ENCODE measurements around the gene SERGEF.

SERGEF gene

DNA sequence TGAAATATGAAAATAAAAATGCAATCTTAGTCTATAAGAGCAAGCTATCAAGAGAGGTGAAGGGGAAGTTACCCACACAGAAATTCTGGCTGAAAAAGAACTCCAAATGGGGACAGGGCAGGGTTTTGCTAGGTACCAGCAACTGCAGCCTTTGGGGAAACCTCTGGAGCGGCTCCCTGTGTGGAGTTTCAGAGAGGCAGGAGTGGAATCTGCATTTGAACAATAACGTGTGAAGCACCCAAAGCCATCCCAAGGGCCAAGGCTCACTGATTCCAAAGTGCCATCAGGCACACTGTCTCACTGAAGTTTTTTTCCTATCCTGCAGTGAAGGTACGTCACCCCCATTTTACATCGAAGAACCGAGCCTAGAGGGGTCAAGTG, 190.5 kb downstream of the SERGEF start:
- TF ChIP-seq GATA3 (IDR thresholded peaks at IDR 0.05; ENCODE audit: low read depth, low read length) (no peak), GATA2 (IDR thresholded peaks at IDR 0.05; ENCODE audit: low read depth, low read length) (no peak)

DNA sequence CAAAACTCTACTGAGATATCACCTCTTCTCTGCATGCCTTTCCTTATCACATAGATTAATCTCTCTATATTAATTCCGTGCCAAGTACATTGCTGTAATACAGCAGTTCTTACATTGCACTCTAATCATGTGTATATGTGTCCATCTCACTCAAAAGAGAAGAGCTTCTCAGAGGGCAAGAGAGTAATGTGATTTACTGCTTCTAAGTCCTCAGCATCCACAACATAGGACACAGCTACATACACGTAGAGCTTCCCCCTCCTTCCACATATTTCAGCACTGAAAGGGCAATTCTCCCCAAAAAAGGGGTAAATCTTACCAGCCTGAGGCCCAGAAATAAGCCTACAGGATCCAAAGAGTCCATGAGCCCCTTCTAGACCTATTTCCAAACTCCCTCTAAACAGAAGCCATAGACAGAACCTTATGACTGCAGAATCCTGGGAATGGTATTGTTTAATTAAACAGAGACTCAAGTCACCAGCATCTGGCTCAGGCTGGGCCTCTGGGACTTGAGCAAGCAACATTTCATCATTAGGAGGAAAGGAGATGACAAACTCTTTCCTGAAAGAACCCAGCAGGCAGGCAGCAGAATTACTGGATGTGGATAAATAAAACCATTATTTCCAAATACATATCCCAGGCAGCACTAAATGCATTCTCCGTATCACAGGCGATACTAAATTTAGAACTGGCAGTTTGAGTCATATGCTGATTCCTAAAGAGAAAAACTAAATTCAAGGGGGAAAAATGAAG, 191.0 kb downstream of the SERGEF start:
- no peak for TF ChIP-seq GATA3 (IDR thresholded peaks at IDR 0.05; ENCODE audit: low read depth, low read length)
- no peak for TF ChIP-seq GATA2 (IDR thresholded peaks at IDR 0.05; ENCODE audit: low read depth, low read length)

DNA sequence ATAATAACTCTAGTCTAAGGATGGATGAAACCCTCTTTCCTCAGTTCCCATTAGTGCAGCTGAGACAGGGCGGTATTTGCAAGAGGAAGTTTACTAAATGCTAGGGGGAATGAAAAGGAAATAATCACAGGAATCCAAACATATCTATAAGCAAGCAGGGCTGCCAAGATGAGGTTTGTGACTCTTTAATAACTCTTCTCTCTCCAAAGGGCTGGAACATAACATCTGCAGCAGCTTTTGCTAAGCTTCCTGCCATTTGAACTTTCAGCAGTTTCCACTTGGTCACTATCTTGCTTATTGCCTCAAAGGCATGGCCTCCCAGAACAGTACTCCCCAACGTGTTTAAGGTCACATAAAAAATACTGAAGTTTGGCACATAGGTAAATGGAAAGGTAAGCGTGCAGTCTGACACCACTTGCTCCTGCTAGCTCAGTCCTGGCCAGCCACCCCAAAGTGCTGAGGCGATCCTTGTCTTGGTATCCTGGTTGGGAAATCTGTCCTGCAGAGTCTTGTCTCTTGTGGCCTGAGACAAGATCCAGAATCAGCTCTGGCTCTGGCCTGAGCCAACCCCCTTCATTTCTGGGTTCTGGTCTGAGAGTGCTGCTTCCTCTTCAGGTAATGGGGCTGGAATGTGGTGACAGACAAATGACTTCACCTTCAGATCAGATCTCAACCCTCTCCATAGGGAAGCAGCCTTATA, 196.5 kb downstream of the SERGEF start:
- TF ChIP-seq GATA3 (IDR thresholded peaks at IDR 0.05; ENCODE audit: low read depth, low read length) (no peak), GATA2 (IDR thresholded peaks at IDR 0.05; ENCODE audit: low read depth, low read length) (no peak)

DNA sequence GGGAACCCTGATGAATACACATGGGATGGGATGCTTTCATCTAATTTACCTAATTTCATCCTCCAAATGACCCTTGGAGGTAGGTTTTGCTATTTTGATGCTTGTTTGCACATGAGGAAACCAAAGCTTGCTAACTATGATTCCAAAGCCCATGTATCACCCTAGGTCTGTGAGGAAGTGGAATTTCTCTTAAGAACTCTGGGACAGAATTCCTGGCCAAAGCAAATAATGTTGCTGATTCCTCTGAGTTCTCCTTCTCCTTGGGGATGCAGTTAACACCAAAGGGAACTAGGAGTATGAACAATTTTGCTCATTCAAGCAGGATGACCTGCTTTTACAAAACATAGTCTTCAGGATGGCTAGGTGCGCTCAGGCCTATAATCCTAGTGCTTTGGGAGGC, 198.3 kb downstream of the SERGEF start:
- TF ChIP-seq GATA2 (IDR thresholded peaks at IDR 0.05; ENCODE audit: low read depth, low read length) (no peak), GATA3 (IDR thresholded peaks at IDR 0.05; ENCODE audit: low read depth, low read length) (no peak)

DNA sequence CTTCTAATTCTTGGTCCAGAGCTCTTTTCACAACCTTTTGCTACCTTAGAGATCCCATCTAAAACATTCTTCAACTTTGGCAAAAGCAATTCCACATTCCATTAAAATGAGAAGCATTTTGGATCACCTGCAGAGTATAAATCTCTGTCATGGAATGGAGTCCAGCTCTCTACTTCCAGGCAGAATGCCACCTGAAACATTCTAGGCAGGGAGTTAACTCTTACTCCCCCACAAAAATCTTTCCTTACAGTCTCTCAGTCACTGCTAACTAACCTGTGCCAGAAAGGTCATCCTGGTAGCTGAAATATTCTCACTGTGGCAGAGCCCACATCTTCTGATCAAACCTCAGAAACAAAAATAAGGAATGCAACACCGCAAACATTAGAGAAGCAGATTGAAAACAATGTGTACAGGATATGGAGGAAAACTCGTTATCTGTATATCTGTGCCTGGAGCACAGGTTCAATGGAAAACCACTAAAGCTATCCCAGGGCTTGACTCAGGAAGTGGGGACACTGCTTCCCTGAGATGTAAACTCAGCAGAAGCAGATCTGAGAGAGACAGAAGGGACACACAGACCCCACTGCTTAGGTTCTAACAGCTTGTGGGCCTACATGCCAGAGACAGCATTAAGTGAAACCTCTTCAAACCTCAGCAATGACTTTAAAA, 199.3 kb downstream of the SERGEF start:
- peak; percentile 69 for TF ChIP-seq GATA2 (IDR thresholded peaks at IDR 0.05; ENCODE audit: low read depth, low read length)
- TF ChIP-seq GATA3 (IDR thresholded peaks at IDR 0.05; ENCODE audit: low read depth, low read length): peak; percentile 32; the same call in 1 of the 2 replicates

DNA sequence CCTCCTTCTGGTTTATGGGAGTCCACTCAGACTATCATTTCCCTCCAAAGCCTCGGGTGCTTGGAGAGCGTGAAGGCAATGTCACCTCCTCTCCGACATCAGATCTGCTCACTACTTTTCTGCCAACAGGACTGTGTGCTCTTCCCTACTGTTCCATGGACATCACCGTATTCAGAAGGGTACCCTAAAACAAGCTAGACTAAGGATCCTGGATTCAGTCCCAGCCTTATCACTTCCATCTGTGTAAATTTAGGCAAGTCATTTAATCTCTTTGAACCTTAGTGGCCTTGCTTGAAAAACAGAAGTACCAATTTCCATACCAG, 200.0 kb downstream of the SERGEF start:
- peak; percentile 39 for TF ChIP-seq GATA2 (IDR thresholded peaks at IDR 0.05; ENCODE audit: low read depth, low read length)
- no peak for TF ChIP-seq GATA3 (IDR thresholded peaks at IDR 0.05; ENCODE audit: low read depth, low read length)

DNA sequence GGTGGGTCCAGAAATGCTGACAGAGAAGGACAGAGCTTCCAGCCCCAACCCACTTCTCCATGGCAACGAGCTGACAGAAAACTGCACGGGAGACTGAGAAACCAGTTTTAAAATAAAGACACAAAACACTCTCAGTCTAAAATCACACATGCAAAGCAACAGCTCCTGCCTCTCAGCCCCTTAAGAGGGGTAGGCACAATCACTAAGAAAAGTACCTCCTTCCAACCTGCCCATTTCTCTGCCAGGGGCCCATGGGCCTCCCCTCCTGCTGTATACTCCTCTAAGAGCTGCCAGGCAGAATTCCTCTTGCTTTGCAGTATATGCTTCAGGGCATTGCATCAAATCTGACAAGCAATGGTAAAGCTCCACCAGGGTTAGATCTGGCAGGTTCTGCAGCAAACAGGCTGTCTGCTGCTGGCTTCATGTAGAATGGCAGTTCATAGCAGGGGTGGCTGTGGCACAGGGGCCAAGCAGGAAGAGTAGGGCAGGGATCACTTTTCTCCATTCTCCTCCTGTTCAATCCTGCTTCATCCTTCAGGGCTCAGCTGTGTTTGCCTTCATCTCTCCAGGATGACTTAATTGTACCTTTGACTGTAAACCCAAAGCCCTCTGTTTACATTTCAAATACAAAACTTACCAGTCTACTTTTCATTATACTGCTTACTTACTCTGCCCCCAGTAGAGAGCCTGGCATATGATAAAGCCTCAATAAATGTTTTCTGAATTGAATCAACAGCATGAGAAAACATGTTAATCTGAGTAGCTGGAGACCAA, 200.6 kb downstream of the SERGEF start:
- TF ChIP-seq GATA2 (IDR thresholded peaks at IDR 0.05; ENCODE audit: low read depth, low read length) (no peak), GATA3 (IDR thresholded peaks at IDR 0.05; ENCODE audit: low read depth, low read length) (no peak)

DNA sequence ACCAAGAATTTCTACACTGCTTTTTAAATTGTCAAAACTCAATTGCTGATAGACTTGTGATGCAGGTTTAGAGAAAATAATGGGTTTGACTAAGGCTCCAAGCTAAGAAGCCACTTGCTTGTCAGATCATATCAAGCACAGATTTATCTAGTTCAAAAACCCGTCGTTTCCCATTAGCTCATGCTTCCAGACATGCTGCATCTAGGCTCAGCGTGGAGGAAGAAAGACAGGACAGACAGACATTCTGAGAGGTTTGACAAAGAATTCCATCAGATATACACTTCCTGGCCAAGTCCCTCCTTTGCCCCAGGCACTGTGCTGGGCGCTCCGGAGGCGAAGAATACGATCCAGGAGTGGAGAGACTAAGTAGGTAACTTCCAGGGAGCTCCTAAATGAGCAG, 201.5 kb downstream of the SERGEF start:
- TF ChIP-seq GATA3 (IDR thresholded peaks at IDR 0.05; ENCODE audit: low read depth, low read length) (no peak), GATA2 (IDR thresholded peaks at IDR 0.05; ENCODE audit: low read depth, low read length) (no peak)

DNA sequence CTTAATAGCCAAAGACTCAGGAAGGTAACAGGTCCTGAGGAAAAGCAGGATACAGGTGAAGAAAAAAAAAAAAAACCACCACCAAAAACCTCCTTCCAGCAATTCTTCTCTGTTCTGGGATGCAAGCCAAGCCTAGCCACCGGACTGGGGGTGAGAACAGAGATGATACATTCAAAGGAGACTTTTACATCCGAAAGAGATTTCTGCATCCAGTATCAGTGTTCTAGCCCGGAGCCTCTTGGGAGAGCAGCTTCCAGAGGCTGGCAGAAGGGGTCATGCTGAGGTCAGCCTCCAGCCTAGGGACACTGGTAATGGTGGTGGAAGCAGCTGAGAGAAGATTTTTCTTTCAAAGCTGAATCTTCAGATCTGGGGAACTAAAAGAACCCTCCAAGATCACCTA, 202.1 kb downstream of the SERGEF start:
- TF ChIP-seq GATA3 (IDR thresholded peaks at IDR 0.05; ENCODE audit: low read depth, low read length): no peak
- no peak for TF ChIP-seq GATA2 (IDR thresholded peaks at IDR 0.05; ENCODE audit: low read depth, low read length)

DNA sequence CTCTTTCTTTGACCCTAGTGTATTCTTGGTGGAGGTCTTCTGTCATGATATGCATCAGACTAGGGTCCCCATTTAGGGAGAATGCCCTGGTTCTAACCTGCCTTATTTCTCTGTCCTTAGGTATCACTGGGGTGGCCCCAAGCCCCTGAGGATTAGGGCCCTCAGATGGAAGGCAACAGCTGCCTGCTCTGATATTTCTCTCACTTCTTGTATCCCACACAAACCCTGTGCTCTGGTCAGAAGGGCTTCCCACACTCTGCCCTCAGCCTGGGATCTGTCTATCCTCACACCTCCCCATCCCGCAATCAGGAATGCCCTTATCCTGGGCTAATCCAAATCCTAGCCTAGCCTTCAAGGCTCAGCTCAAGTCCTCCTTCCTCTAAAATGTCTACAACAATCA, 202.8 kb downstream of the SERGEF start:
- TF ChIP-seq GATA2 (IDR thresholded peaks at IDR 0.05; ENCODE audit: low read depth, low read length) (no peak), GATA3 (IDR thresholded peaks at IDR 0.05; ENCODE audit: low read depth, low read length) (no peak)

DNA sequence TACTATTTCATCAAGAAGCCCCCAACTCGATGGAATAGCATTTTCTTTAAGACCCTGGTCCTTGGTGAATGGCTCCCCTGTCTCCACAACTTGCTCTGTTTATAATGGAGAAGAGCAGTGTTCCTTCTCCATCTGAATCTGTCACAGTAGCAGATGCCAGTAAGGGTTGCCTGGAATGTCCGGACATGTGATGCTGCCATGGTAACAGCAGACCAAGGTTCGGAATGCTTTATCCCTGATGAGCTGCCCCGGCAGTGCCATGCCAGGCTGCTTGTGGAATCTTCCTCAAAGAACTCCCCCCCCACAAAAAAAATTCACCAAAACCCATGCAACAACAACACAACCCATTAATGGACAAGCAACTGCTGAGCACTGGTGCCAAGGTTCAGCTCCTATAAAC, 205.8 kb downstream of the SERGEF start:
- TF ChIP-seq GATA3 (IDR thresholded peaks at IDR 0.05; ENCODE audit: low read depth, low read length) (no peak), GATA2 (IDR thresholded peaks at IDR 0.05; ENCODE audit: low read depth, low read length) (no peak)

DNA sequence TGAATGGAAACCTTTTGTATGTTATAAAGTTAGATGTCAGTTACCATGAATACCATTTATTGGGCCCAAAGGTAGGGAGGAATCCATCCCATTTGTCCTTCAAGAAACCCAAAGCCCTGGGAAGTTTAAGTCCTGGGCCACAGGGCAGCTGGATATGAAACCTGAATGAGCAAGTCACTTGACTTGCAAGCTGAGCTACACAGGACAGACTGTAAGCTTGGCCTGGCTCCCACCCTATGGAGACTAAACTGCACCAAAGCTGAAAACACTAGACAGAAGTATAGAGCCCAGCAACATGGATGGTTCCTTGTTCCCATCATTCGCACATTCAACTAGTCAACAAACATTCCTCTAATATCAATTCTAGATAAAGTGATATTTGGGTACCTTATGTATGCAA, 207.0 kb downstream of the SERGEF start:
- TF ChIP-seq GATA2 (IDR thresholded peaks at IDR 0.05; ENCODE audit: low read depth, low read length): no peak
- no peak for TF ChIP-seq GATA3 (IDR thresholded peaks at IDR 0.05; ENCODE audit: low read depth, low read length)

DNA sequence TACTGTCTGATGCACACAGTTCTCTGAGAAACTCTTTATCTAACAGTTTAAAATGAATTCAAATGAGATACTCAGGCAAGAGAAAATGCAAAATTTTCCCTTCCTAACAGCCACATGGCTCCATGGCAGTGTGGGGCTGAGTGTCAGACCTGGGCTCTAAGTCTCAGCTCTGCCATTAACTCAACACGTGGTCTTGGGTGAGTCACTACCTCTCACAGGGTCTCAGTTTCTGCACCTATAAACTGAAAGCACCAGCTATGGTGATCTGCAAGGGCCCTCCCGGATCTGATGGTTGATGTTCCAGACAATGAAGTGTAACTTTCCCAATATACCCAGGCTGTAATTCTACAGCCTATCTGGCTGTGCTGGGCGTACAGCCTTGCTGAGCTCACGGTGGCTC, 207.8 kb downstream of the SERGEF start:
- no peak for TF ChIP-seq GATA2 (IDR thresholded peaks at IDR 0.05; ENCODE audit: low read depth, low read length)
- TF ChIP-seq GATA3 (IDR thresholded peaks at IDR 0.05; ENCODE audit: low read depth, low read length): no peak

DNA sequence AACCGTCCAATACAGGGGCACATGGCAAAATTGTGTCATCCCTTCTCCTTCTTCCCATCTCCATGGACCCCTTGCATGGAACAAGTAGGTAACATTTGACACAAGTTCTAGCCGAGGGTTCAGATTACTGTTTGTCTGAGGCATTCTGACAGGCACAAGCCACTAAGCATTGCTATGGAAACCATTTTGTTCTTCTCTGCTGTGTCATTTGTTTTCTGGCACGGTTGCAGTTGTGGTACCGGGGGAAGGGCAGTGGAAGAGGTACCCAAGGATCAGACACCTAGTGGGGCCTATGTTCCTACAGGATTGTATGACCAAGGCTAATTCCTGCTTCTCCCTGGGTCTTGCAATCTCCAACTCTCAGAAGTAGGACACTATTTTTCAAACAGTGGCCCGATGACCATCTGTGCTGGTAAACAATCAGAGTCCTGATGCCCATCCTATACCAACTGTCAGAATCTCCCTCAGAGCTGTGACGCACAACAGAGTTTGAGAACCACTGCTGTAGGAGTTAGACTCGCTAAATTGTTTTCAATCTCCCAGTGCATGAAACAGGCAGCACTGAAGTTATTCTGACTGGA, 209.0 kb downstream of the SERGEF start:
- TF ChIP-seq GATA3 (IDR thresholded peaks at IDR 0.05; ENCODE audit: low read depth, low read length) (no peak), GATA2 (IDR thresholded peaks at IDR 0.05; ENCODE audit: low read depth, low read length) (no peak)

All from SH-SY5Y (cell line).